CD4-positive, alpha-beta T cell treated with Interleukin-15 for 1 hour (primary cell): ENCODE results near the gene TMEM181.

Experiments
- DNase-seq: peaks from one replicate; pipeline ENCODE4 v3.0.0-alpha.2; 2020

TMEM181 gene

DNA sequence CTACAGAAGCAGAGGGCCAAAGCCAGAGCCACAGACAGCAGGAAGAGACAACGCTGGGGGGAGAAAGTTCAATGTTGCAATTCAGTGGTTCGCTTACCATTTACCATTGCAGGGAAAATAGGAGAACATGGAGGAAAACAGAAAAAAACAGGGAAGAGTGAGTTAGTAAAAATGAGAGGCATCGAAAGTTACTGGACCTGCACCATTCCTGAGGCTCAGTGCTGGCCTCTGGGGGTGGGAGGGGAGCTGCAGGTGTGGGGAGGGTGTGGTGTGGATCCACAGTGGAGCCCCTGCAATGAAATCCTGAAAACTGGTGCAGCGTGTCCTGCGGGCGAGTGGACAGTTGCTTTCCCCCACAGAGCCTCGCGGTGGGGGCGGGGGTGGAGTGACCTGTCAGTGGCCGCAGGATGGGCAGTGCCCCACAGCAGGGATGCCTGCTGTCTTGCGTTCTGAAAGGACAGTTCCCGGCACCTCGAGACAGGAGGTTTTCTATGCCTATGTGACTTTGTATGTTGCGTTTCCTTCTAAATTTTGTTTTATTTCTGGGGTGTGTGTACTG is 5.7 kb downstream of the TMEM181 start:
- DNase-seq = peak; percentile 3

GRCh38 chr6:158566207-158566818 is 6.4 kb downstream of the TMEM181 start:
- peak; percentile 12 for DNase-seq

- DNase-seq = peak; percentile 11
These were observed 7.3 kb downstream of the TMEM181 start for GRCh38 chr6:158567152-158567551.

GRCh38 chr6:158567871-158568401 is 8.0 kb downstream of the TMEM181 start:
- peak; percentile 15 for DNase-seq

DNA sequence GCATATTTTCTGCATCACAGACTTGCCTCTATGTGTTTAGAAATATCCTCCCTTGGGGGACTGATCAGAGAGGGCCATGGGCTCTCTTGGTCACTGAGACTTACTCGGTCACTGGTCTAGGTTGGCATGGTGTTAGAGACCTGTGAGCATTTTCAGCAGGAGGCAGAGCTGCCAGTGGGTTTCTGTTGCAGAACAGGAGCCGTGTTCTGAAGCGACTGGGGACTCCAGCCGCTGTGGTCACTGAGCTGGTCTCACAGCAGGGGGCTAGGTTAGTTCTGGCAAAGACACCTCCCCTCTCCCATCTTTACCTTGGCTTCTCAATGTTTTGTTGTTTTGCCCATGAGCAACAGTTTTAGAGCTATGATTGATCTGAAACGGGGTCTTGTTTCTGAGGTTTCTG is 8.7 kb downstream of the TMEM181 start:
- DNase-seq = peak; percentile 16

DNA sequence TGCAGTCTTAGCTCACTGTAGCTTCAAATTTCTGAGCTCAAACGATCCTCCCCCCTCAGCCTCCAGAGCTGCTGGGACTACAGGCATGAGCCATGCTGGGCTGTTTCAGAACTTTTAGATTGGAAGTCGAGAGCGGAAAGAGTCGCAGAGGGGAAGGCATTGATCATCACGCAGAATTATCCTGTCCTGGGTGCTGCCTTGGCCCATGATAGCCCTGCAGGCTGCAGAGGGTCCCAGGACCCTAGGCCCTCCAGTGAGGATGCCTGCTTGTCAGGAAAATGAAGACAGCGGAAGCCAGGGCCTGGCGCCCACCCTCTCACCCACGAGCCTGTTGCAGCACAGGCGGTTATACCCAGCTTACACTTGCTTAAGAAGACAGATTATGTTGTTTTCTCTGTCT is 9.1 kb downstream of the TMEM181 start:
- DNase-seq = peak; percentile 0

- DNase-seq = no peak
These were observed 10.7 kb downstream of the TMEM181 start for GRCh38 chr6:158570681-158570962.

DNA sequence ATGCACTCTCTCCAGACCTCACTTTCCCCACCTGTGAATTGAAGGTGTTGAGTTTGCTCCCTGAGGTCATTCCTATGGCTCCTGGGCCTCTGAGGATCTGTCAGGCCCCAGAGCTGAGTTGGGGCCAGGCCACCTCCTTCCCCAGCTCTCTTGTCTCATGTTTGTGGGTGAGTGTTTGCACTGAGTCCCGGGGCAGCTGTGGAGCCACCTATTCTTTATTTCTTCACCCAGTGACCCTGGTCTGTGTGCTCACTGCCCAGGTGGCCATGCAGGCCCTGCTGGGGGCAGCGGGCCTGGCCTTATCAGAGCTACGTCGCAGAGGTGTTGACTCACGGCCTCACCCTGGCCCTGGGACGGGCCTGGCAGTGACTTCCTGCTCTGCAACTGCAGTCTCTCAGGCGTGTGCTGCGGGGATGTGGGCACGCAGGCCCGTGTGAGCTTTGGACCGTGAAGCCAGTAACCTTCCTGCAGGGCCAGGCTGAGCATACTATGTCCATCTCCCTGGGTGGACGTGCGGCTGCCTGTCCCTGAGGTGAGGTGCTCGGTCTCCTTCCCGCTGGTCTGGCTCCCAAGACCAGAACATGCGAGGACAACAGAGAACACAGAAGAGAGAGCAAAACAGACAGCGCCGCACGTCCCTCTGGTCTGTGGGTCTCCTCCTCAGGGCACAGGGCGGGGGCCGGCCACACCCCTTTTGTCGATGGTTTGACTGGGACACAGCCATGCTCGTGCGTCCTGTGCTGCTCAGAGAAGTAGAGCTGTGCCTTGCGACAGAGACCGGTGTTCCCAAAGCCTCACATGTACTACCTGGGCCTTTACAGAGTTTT is 12.1 kb downstream of the TMEM181 start:
- no peak for DNase-seq

GRCh38 chr6:158572653-158573541 is 13.0 kb downstream of the TMEM181 start:
- peak; percentile 13 for DNase-seq

DNA sequence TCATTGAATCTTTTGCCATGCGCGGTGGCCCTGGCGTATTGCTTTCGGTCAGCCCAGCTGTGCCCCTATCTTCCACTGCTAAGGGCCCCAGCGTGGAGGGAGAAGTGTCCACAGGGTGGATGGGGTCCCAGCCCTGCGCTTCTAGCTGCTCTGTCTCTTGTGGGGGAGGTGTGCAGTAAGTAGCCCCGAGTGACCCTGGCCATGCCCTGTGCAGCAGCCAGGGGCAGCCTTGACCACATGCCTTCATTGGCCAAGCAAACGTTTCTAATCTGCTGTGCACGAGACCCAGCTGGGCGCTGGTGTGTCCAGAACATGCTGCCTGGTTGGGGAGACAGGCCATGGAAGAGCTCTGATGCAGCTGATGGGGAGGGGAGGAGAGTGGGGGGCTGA is 13.6 kb downstream of the TMEM181 start:
- DNase-seq = peak; percentile 1

GRCh38 chr6:158574800-158575199 is 14.9 kb downstream of the TMEM181 start:
- DNase-seq = peak; percentile 12

- DNase-seq = peak; percentile 1
These were observed 15.7 kb downstream of the TMEM181 start for GRCh38 chr6:158575550-158575949.

DNA sequence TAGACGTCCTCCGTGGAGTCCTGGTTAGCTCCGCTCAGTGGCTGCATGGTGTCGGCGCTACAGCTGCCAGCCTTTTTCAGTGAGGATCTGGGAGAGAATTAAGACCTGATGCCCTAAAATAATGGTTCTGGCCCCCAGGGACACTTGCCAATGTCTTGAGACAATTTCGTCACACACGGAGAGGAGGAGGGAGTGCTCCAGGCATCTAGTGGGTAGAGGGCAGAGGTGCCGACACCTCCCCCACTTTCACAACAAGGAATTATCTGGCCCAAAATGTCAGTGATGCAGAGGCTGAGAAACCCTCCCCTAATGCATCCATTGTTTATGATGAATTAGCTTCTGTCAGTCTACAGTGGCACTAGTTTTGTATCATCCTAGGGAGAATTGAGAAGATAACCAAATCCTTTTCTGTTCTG is 24.4 kb downstream of the TMEM181 start:
- DNase-seq = no peak

DNA sequence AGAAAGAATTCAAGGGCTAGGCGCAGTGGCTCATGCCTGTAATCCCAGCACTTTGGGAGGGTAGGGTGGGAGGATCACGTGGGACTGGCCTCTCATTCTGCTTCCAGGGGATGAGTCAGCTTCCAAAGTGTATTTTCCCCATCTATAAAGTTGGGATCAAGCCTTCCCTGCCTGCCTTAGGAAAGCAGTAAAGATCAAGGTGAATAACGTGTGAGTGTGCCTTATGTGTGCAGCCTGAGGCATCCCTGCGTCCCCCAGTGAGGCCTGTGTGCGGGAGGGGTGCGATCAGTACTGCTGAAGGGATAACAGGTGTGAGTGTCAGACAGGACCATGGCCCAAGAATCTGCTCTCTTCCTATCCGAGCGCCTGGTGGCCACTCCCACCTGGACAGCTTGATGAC is 26.8 kb downstream of the TMEM181 start:
- no peak for DNase-seq

DNA sequence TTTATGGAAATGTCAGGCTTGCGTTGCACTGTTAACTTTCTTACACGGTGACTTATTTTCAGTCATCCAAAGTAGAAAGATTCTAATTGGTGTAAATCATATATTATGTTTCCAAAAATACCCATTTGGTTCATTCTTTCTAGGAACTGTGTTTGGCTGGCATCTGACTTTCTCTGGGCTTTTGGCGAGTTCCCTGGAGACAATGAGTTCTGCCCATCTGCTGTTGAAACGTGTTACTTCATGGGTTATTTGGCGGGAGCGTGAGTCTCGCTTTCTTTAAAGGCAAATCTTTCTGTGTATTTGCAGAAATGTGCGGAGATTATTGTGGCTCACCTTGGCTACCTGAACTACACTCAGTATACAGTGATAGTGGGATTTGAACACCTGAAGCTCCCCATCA is 29.5 kb downstream of the TMEM181 start:
- DNase-seq = no peak

DNA sequence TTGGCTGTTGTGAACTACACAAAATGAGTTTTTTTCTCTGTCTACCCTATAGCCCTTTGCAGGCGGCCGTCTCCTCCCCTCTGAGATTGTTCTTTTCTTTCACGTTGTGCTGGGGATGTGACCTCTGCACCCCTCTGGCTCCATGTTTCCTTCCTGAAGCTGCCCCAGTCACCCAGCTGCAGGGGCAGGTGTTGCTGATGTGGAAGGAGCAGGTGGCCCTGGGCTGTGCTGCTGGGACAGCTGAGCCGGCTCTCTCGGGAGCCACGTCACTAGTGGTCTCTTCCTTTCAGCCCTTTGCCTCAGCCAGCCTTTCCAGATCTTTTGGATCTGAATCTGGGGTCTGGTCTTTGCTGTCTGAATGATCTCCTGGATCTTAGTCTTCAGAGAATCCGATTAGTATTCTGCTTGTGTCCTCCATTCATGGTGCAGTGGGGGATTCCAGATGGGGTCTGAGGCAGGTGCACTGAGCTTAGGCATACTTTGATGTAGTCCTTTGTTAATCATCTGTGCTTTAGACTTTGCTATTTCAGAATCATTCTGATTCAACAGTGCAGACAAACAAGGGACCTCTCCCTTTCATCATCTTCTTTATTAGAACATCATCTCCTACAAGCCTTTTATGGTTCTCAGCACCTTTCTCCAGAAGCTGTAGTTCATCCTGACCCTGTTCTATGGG is 31.4 kb downstream of the TMEM181 start:
- no peak for DNase-seq

- no peak for DNase-seq
These were observed 31.9 kb downstream of the TMEM181 start for GRCh38 chr6:158591810-158592209.

DNA sequence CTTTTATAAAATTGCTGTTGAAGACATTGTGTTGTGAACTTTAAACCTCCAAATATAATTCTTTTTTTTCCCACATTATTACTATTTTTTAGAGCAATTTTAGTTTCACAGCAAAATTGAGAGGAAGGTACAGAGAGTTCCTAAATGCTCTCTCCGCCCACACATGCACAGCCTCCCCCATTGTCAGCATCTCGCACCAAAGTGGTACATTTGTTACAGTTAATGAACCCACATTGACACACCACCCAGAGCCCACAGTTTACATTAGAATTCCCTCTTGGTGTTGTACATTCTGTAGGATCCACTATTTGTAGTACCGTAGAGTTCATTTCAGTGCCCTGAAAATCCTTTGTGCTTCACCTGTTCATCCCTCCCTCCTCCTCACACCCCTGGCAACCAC is 33.8 kb downstream of the TMEM181 start:
- DNase-seq = no peak

GRCh38 chr6:158595223-158595622 is 35.3 kb downstream of the TMEM181 start:
- no peak for DNase-seq

DNA sequence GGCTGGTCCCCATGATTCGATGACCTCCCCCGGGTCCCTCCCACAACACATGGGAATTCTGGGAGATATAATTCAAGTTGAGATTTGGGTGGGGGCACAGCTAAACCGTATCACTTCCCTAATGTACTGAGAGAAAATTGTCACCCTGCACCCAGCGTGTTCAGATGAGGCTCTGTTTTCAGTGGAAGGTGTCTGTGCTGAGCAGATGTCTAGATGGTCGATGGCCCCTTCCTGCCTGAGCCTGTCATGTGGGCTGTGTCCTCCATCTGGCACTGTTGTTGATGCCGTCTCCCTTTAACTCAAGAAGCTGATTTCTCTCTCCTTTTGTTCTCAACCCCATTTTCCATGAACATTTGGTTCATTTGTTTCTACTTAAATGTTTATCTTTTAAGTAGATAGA is 37.0 kb downstream of the TMEM181 start:
- DNase-seq = no peak

GRCh38 chr6:158597565-158597964 is 37.7 kb downstream of the TMEM181 start:
- DNase-seq = no peak

DNA sequence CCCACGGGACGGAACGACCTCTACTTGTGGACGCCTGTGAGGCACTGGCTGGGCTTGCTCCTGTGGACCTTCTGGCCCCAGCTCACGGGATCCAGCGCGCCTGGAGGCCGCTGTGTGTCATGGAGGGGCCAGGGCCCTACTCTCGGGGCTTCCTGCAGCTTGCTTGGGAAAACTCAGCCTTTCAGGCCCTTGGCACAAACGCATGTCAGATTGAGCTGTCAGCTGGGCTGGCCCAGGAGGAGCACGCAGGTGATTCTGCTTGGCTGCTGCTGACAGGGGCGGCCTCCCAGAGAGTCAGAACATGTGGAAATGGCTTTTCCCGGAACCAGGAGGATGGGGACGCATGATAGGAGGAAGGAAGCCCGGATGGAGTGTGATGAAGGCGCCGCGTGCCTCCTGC is 39.7 kb downstream of the TMEM181 start:
- no peak for DNase-seq
